Neural cell (in vitro differentiated cells): ENCODE results near the gene DNMT3A. TPM values are rescaled to one million over a fixed set of nuclear protein-coding genes. Genes with fewer than 3 reads are reported as not detected.

ENCODE experiments used
- H2AFZ ChIP-seq: fragments of 200-600, 300-800 bp; sonication (generic), shearing (Covaris generic); 2 replicates; pipeline ENCODE4 v1.6.0; 2014; ENCODE audit warnings: low read depth, mild to moderate bottlenecking, antibody characterized with exemption, low read length, moderate library complexity
- H3F3A ChIP-seq: fragments of 200-600 bp; shearing (Covaris generic); 2 replicates; pipeline ENCODE4 v1.6.1; 2016; ENCODE audit warnings: mild to moderate bottlenecking, moderate library complexity, mixed read lengths, antibody characterized with exemption, low read length; ENCODE audit not compliant: insufficient read depth, poor library complexity, severe bottlenecking
- H3K27ac ChIP-seq: fragments of 200-600, 300-800 bp; sonication (generic), shearing (Covaris generic); 2 replicates; pipeline ENCODE4 v1.5.1; 2014; ENCODE audit warnings: mild to moderate bottlenecking, low read length, moderate library complexity
- H3K27me3 ChIP-seq: fragments of 300-800, 200-600 bp; sonication (generic), shearing (Covaris generic); 2 replicates; pipeline ENCODE4 v1.6.0; 2014; ENCODE audit warnings: mild to moderate bottlenecking, low read depth, low read length, moderate library complexity; ENCODE audit not compliant: insufficient read depth
- H3K36me3 ChIP-seq: fragments of 300-800, 200-600 bp; sonication (generic), shearing (Covaris generic); 2 replicates; pipeline ENCODE4 v1.5.1; 2014; ENCODE audit warnings: mild to moderate bottlenecking, antibody characterized with exemption, low read length, moderate library complexity; ENCODE audit not compliant: insufficient read depth
- H3K4me2 ChIP-seq: fragments of 300-800, 200-600 bp; sonication (generic), shearing (Covaris generic); 2 replicates; pipeline ENCODE4 v1.6.0; 2014; ENCODE audit warnings: mild to moderate bottlenecking, low read length
- H3K4me3 ChIP-seq: fragments of 300-800, 200-600 bp; sonication (generic), shearing (Covaris generic); 2 replicates; pipeline ENCODE4 v1.5.1; 2014; ENCODE audit warnings: mild to moderate bottlenecking, low read length, moderate library complexity
- H3K79me2 ChIP-seq: fragments of 200-600 bp; shearing (Covaris generic); replicated peaks from 2 replicates; pipeline ENCODE4 v1.6.0; 2014; ENCODE audit warnings: mild to moderate bottlenecking, low read length, moderate library complexity; ENCODE audit not compliant: insufficient read depth
- H3K9ac ChIP-seq: fragments of 300-800, 200-600 bp; sonication (generic), shearing (Covaris generic); 2 replicates; pipeline ENCODE4 v1.6.1; 2016; ENCODE audit warnings: mild to moderate bottlenecking, low read length, mixed read lengths
- H3K9me2 ChIP-seq: fragments of 200-600 bp; shearing (Covaris generic); 2 replicates; pipeline ENCODE4 v1.6.1; 2016; ENCODE audit warnings: mild to moderate bottlenecking, low read length, mixed read lengths; ENCODE audit not compliant: insufficient read depth
- H3K9me3 ChIP-seq: fragments of 200-600, 300-800 bp; sonication (generic), shearing (Covaris generic); 2 replicates; pipeline ENCODE4 v1.6.1; 2016; ENCODE audit warnings: mild to moderate bottlenecking, mixed run types, low read length, moderate library complexity, mixed read lengths
- H4K20me1 ChIP-seq: fragments of 200-600 bp; shearing (Covaris generic); 2 replicates; pipeline ENCODE4 v1.6.1; 2016; ENCODE audit warnings: mild to moderate bottlenecking, mixed run types; ENCODE audit not compliant: insufficient read depth
- EP300 ChIP-seq: fragments of 450-650 bp; conservative IDR thresholded peaks from 2 replicates; pipeline ENCODE4 v1.6.1; 2014; ENCODE audit warnings: antibody characterized with exemption, mild to moderate bottlenecking, moderate library complexity; ENCODE audit not compliant: poor library complexity, severe bottlenecking
- EZH2 ChIP-seq: fragments of 200-600, 300-800 bp; shearing (Covaris generic), sonication (generic); IDR thresholded peaks from 2 replicates; pipeline ENCODE4 v1.6.1; 2014; ENCODE audit warnings: antibody characterized with exemption, low read length, borderline replicate concordance, mild to moderate bottlenecking; ENCODE audit not compliant: insufficient read depth, poor library complexity, severe bottlenecking
- MXI1 ChIP-seq: fragments of 450-650 bp; conservative IDR thresholded peaks from 2 replicates; pipeline ENCODE4 v1.6.1; 2014; ENCODE audit warnings: antibody characterized with exemption, mild to moderate bottlenecking; ENCODE audit not compliant: poor library complexity, severe bottlenecking
- POLR2AphosphoS5 ChIP-seq: IDR thresholded peaks from 2 replicates; pipeline ENCODE4 v1.6.1; 2012
- RAD21 ChIP-seq: fragments of 450-650 bp; conservative IDR thresholded peaks from 2 replicates; pipeline ENCODE4 v1.6.1; 2014; ENCODE audit warnings: antibody characterized with exemption, mild to moderate bottlenecking, moderate library complexity
- SMC3 ChIP-seq: fragments of 450-650 bp; conservative IDR thresholded peaks from 2 replicates; pipeline ENCODE4 v1.6.1; 2014; ENCODE audit warnings: antibody characterized with exemption, mild to moderate bottlenecking, moderate library complexity; ENCODE audit not compliant: poor library complexity
- polyA plus RNA-seq: library from polyadenylated mRNA; depleted of rRNA; stranded (reverse); fragments of >200 nt; gene quantifications from 2 replicates; pipeline ENCODE4 v1.2.3, GENCODE V29; 2014
- TF ChIP-seq, protein P1 (sequence below): fragments of 450-650 bp; IDR thresholded peaks from 2 replicates; pipeline ENCODE4 v1.5.1; 2014; ENCODE audit warnings: antibody characterized with exemption, mild to moderate bottlenecking, moderate library complexity; ENCODE audit not compliant: poor library complexity, severe bottlenecking
- TF ChIP-seq, protein P2 (sequence below): IDR thresholded peaks from 2 replicates; pipeline ENCODE4 v1.6.1; 2012; ENCODE audit warnings: borderline replicate concordance

Gene DNMT3A
- polyA plus RNA-seq, 1 donor from 2014 or later = 33.0 TPM

DNA sequence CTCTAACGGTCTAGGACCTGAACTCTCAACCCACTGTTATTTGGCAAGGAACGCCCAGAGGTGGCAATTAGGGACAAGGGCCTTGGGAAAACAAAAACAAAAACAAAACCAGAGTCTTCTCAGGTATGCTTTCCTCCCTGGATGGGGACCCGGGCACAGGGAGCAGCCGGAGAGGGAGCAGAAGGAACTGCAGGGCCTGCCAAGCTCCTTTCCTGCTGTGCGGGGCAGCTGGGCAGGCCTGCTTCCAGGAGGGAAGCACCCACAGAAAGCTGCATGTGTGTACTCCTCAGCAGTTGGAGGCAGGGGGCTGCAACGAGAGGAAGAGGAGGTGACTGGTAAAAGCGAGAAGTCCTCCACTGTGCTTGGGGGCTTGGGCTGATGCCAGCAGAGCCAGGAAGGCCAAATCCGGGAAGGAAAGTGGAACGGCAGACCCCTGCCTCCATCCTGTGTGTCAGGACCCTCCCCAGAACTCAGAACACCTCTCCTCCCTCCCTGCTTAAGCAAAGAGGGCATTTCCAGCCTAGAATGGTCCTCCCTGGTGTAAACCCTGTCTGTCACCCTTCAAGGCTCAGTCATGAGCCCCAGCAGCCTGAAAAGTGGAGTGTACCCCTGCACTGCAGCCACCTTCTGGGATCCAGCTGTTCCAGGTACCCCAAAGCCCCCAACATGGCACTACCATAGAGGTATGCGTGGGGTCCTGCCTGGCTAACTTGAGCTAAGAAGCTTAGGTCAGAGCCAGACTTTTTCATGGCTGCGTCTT is 56.3 kb downstream of the DNMT3A start:
- Histone ChIP-seq H2AFZ (no peak overlapping the region), H3K9me2 (no peaks in the 10 kb centered on the region), H3K27me3 (no peaks in the 10 kb centered on the region), H4K20me1 (no peaks in the 10 kb centered on the region), H3F3A (no peaks in the 10 kb centered on the region), H3K4me3 (no peak overlapping the region), H3K4me2 (no peak overlapping the region), H3K27ac (no peak overlapping the region), H3K9ac (no peak overlapping the region), H3K9me3 (no peaks in the 10 kb centered on the region), H3K36me3 (no peaks in the 10 kb centered on the region), H3K79me2 (no peaks in the 10 kb centered on the region)
- TF ChIP-seq MXI1 (no peak), RAD21 (no peak), EZH2 (no peak), SMC3 (no peak), POLR2AphosphoS5 (no peak), EP300 (no peak)
- TF ChIP-seq, protein P1, sequence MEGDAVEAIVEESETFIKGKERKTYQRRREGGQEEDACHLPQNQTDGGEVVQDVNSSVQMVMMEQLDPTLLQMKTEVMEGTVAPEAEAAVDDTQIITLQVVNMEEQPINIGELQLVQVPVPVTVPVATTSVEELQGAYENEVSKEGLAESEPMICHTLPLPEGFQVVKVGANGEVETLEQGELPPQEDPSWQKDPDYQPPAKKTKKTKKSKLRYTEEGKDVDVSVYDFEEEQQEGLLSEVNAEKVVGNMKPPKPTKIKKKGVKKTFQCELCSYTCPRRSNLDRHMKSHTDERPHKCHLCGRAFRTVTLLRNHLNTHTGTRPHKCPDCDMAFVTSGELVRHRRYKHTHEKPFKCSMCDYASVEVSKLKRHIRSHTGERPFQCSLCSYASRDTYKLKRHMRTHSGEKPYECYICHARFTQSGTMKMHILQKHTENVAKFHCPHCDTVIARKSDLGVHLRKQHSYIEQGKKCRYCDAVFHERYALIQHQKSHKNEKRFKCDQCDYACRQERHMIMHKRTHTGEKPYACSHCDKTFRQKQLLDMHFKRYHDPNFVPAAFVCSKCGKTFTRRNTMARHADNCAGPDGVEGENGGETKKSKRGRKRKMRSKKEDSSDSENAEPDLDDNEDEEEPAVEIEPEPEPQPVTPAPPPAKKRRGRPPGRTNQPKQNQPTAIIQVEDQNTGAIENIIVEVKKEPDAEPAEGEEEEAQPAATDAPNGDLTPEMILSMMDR = no peak

DNA sequence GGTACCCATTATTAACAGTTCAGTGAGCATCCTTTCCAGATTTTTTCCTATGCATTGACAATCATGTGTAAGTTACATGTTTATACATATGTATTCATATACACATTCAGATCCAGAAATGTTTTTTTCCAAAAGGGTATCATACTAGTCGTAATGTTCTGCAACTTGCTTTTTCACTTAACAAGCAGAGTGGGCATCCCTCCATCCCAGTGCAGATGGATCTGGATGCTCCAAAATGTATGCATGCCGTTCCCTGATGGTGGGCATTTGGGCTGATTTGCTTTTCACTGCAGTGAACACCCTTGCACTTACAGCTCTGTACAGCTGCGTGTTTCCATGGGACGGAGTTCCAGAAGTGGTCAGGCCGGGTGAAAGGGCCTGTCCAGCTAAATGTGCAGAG is 57.0 kb downstream of the DNMT3A start:
- H3K9me3 ChIP-seq = no peaks in the 10 kb centered on the region
- no peaks in the 10 kb centered on the region for H3K79me2 ChIP-seq
- no peaks in the 10 kb centered on the region for H4K20me1 ChIP-seq
- no peaks in the 10 kb centered on the region for H3K36me3 ChIP-seq
- no peak overlapping the region for H3K27ac ChIP-seq
- H3K9ac ChIP-seq = no peak overlapping the region
- no peaks in the 10 kb centered on the region for H3K9me2 ChIP-seq
- H3K4me2 ChIP-seq = no peak overlapping the region
- no peak overlapping the region for H2AFZ ChIP-seq
- H3K27me3 ChIP-seq = no peaks in the 10 kb centered on the region
- TF ChIP-seq, protein P1 = no peak
- TF ChIP-seq EZH2 = no peak
- no peak for TF ChIP-seq MXI1
- TF ChIP-seq, protein P2, sequence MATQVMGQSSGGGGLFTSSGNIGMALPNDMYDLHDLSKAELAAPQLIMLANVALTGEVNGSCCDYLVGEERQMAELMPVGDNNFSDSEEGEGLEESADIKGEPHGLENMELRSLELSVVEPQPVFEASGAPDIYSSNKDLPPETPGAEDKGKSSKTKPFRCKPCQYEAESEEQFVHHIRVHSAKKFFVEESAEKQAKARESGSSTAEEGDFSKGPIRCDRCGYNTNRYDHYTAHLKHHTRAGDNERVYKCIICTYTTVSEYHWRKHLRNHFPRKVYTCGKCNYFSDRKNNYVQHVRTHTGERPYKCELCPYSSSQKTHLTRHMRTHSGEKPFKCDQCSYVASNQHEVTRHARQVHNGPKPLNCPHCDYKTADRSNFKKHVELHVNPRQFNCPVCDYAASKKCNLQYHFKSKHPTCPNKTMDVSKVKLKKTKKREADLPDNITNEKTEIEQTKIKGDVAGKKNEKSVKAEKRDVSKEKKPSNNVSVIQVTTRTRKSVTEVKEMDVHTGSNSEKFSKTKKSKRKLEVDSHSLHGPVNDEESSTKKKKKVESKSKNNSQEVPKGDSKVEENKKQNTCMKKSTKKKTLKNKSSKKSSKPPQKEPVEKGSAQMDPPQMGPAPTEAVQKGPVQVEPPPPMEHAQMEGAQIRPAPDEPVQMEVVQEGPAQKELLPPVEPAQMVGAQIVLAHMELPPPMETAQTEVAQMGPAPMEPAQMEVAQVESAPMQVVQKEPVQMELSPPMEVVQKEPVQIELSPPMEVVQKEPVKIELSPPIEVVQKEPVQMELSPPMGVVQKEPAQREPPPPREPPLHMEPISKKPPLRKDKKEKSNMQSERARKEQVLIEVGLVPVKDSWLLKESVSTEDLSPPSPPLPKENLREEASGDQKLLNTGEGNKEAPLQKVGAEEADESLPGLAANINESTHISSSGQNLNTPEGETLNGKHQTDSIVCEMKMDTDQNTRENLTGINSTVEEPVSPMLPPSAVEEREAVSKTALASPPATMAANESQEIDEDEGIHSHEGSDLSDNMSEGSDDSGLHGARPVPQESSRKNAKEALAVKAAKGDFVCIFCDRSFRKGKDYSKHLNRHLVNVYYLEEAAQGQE = no peak
- H3K4me3 ChIP-seq = no peak overlapping the region
- no peaks in the 10 kb centered on the region for H3F3A ChIP-seq
